Measurements from ENCODE around the gene EDRF1.

EDRF1 gene

GRCh38 chr10:125802131-125802530, 82.6 kb downstream of the EDRF1 start:
- Histone ChIP-seq H3K27ac (ENCODE audit: low read length) (no peak overlapping the region), H3K9me3 (ENCODE audit: control insufficient read depth in 2 of 2, low read length in 2 of 2) (no peaks in the 10 kb centered on the region), H3K36me3 (ENCODE audit: control insufficient read depth in 2 of 2, insufficient read depth in 2 of 2, low read length in 2 of 2) (peaks cover 50 to 51% of the 10 kb centered on the region in 2 donors)

GRCh38 chr10:125802739-125803138, 83.2 kb downstream of the EDRF1 start:
- Histone ChIP-seq H3K4me1 (ENCODE audit: control insufficient read depth, insufficient read depth, low read length) (no peaks in the 10 kb centered on the region), H3K36me3 (ENCODE audit: control insufficient read depth in 2 of 2, insufficient read depth in 2 of 2, low read length in 2 of 2) (peaks cover 51 to 52% of the 10 kb centered on the region in 2 donors), H3K9me3 (ENCODE audit: control insufficient read depth in 2 of 2, low read length in 2 of 2) (no peaks in the 10 kb centered on the region), H3K9ac (ENCODE audit: low read length in 2 of 2) (no peak overlapping the region), H3K27ac (ENCODE audit: low read length) (no peak overlapping the region), H3K27me3 (ENCODE audit: control insufficient read depth in 1 of 2, insufficient read depth in 2 of 2, low read length in 2 of 2) (no peaks in the 10 kb centered on the region), H3K4me3 (ENCODE audit: low read length in 2 of 2) (no peak overlapping the region)

More at GRCh38 chr10:125802131-125802530, 82.6 kb downstream of the EDRF1 start:
- Histone ChIP-seq H3K4me3 (ENCODE audit: low read length in 2 of 2) (no peak overlapping the region), H3K27me3 (ENCODE audit: control insufficient read depth in 1 of 2, insufficient read depth in 2 of 2, low read length in 2 of 2) (no peaks in the 10 kb centered on the region), H3K4me1 (ENCODE audit: control insufficient read depth, insufficient read depth, low read length) (no peaks in the 10 kb centered on the region), H3K9ac (ENCODE audit: low read length in 2 of 2) (no peak overlapping the region)

GRCh38 chr10:125808047-125808446, 88.5 kb downstream of the EDRF1 start:
- no peak overlapping the region for H3K4me3 ChIP-seq (ENCODE audit: low read length in 2 of 2)
- peaks cover 50 to 52% of the 10 kb centered on the region in 2 donors for H3K36me3 ChIP-seq (ENCODE audit: control insufficient read depth in 2 of 2, insufficient read depth in 2 of 2, low read length in 2 of 2)
- no peaks in the 10 kb centered on the region for H3K27me3 ChIP-seq (ENCODE audit: control insufficient read depth in 1 of 2, insufficient read depth in 2 of 2, low read length in 2 of 2)

GRCh38 chr10:125811251-125811650, 91.7 kb downstream of the EDRF1 start:
- Histone ChIP-seq H3K9me3 (ENCODE audit: control insufficient read depth in 2 of 2, low read length in 2 of 2) (no peaks in the 10 kb centered on the region), H3K36me3 (ENCODE audit: control insufficient read depth in 2 of 2, insufficient read depth in 2 of 2, low read length in 2 of 2) (peaks cover 48 to 58% of the 10 kb centered on the region in 2 donors), H3K27me3 (ENCODE audit: control insufficient read depth in 1 of 2, insufficient read depth in 2 of 2, low read length in 2 of 2) (no peaks in the 10 kb centered on the region), H3K27ac (ENCODE audit: low read length) (no peak overlapping the region), H3K4me3 (ENCODE audit: low read length in 2 of 2) (no peak overlapping the region), H3K4me1 (ENCODE audit: control insufficient read depth, insufficient read depth, low read length) (no peaks in the 10 kb centered on the region), H3K9ac (ENCODE audit: low read length in 2 of 2) (no peak overlapping the region)

More at GRCh38 chr10:125808047-125808446, 88.5 kb downstream of the EDRF1 start:
- Histone ChIP-seq H3K9me3 (ENCODE audit: control insufficient read depth in 2 of 2, low read length in 2 of 2) (no peaks in the 10 kb centered on the region), H3K27ac (ENCODE audit: low read length) (no peak overlapping the region), H3K9ac (ENCODE audit: low read length in 2 of 2) (no peak overlapping the region), H3K4me1 (ENCODE audit: control insufficient read depth, insufficient read depth, low read length) (no peaks in the 10 kb centered on the region)

GRCh38 chr10:125812128-125812750, 92.7 kb downstream of the EDRF1 start:
- Histone ChIP-seq H3K36me3 (ENCODE audit: control insufficient read depth in 2 of 2, insufficient read depth in 2 of 2, low read length in 2 of 2) (peaks cover 38 to 51% of the 10 kb centered on the region in 2 donors), H3K27ac (ENCODE audit: low read length) (no peak overlapping the region), H3K9ac (ENCODE audit: low read length in 2 of 2) (no peak overlapping the region), H3K4me3 (ENCODE audit: low read length in 2 of 2) (no peak overlapping the region), H3K9me3 (ENCODE audit: control insufficient read depth in 2 of 2, low read length in 2 of 2) (no peaks in the 10 kb centered on the region), H3K4me1 (ENCODE audit: control insufficient read depth, insufficient read depth, low read length) (no peaks in the 10 kb centered on the region), H3K27me3 (ENCODE audit: control insufficient read depth in 1 of 2, insufficient read depth in 2 of 2, low read length in 2 of 2) (no peaks in the 10 kb centered on the region)
